CD4-positive, alpha-beta T cell treated with Interferon alpha-2 for 1 hour (primary cell): Measurements from ENCODE around the gene DDIAS.
"Not testable (repeated sequence)": the region's sequence is repeated elsewhere in the genome, so short reads cannot be mapped to it uniquely, and the experiment has no call there.

Source experiments
- DNase-seq, 2 donors: peaks; one replicate each; pipeline ENCODE4 v3.0.0-alpha.2; 2020 to 2022

Gene DDIAS

DNA sequence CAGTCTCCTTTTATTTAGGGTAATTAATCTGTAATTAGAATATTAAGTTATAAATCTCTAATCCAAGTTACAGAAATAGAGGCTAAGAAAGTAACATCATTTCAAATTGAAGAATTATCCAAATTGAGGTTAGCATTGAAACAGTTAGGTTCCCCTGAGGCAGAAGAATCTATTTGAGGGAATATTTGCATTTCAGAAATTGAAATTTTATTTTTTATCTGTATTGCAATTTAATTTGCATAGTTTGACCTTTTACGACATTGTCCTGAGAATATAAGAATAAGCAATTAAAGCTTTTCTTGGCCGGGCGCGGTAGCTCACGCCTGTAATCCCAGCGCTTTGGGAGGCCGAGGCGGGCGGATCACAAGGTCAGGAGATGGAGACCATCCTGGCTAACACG is 27.6 kb downstream of the DDIAS start:
- no peak for DNase-seq

DNA sequence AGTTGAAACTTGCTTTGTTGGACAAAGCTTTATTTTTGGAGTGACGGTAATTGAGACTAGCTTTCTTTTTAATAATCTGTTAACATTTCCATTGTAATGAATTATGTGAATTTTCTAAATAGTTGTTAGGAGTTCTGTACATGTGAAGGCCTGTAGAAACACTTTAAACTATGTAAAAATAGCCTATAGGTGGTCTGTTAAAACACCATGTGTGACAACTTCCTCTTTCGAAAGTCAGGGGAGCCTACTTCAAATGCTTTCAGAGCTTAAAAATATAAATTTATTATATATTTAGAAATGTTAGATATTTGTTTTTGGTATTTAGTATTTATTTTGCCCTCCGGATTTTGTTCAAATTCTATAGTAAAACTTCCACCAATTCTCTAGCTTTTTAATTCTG is 28.7 kb downstream of the DDIAS start:
- DNase-seq, result no peak

DNA sequence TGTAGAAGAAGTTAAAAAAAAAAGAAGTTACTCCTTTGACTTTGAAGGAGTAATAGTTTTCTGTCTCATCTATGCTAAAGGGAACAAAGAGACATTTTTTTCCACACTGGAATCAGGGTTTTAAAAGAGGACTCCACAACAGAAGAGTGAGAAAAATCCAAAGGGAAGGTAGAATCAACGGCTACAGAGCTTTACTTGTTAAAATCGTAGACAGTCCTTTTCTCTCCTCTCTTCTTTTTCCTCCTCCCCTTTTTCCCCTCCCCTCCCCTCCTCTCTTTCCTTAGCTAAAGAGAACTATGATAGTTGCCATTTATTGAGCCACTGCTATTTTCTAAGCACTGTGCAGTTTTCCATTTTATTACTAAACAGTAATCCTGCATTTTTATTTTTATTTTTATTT is 29.2 kb downstream of the DDIAS start:
- DNase-seq, result no peak

DNA sequence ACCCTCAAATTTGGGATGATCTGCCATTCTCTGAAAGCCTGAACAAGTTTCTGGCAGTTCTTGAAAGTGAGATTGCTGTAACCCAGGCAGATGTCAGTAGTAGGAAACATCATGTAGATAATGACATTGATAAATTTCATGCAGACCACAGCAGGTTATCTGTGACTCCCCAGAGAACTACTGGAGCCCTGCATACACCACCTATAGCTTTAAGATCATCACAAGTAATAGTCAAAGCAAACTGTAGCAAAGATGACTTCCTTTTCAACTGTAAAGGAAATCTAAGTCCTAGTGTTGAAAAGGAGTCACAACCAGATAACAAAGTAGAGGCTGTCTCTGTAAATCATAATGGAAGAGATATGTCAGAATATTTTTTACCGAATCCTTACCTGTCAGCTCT is 31.0 kb downstream of the DDIAS start:
- DNase-seq, result no peak

DNA sequence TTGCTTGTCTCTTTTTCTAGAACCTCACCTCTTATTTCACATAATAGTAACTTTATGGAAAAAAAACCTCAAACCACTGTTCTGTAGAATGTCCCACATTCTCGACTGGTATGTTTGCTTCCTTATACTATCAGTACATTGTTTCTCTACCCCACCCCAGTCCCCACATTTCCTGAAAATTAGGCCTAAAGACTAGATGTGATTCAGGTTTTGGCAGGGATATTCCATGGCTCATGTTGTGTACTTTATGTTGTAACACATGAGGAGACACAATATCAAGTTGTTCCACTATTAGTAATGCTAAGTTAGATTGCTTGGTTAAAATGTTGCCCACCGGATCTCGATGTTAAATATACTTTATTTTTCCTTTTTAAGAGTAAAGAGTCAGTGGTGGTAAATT is 34.7 kb downstream of the DDIAS start:
- DNase-seq, result no peak

DNA sequence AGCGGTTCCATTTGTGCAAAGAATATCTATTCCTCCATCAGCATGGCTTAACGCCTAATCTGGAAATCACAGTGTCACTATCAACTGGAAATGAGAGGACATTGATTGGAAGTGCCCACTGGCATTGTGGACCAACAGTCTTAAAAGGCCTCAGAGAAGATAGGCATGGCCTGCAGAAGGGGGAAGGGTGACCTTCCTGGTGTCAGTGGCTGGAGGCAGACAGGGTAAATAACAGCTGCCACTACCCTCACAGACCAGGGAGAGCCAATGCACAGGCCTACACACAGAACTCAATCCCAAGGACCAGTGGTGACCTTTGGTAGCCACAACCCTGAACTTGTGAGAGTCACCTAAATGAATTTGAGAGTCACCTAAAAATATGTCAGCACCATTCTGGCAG is 36.0 kb downstream of the DDIAS start:
- DNase-seq, result no peak

DNA sequence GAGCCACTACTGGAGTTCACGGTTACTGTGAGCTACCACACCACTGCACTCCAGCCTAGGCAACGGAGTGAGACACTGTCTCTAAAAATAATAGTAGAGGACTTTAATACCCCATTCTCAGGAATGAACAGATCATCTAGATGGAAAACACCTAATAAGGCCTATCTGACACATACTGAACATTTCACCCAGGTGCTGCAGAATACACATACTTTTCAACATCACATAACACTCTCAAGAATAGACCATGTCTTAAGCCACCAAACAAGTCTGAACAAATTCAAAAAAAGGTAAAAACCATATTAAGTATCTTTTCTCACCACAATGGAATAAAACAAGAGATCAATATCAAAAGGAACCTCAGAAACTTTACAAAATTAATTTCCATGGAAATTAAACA is 37.9 kb downstream of the DDIAS start:
- DNase-seq, result no peak

DNA sequence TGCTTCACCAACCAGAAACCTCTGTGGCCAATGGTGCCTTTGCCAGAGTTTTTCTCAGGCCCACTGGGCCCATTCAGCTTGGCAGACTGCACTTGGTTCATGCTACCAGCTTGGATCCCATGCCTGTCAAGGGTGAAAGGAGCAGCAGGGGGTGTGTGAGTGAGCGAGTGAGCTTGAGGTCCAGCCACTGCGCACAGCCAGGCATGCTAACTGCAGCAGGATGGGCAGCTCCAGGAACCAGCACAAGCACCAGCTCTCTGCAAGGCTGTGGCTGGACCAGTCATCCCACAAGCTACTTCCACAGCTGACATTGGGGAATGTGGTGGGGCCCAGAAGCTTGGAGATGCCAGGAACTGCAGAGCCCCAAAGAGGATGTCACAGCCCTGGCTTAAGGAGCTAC is 40.8 kb downstream of the DDIAS start:
- DNase-seq, result no peak

DNA sequence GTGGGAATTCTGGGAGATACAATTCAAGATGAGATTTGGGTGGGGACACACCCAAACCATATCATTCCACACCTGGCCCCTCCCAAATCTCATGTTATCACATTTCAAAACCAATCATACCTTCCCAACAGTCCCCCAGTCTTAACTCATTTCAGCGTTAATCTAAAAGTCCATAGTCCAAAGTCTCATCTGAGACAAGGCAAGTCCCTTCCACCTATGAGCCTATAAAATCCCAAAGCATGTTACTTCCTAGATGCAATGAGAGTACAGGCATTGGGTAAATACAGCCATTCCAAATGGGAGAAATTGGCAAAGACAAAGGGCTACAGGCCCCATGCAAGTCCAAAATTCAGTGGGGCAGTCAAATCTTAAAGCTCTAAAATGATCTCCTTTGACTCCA is 41.9 kb downstream of the DDIAS start:
- DNase-seq, result not testable (repeated sequence)

DNA sequence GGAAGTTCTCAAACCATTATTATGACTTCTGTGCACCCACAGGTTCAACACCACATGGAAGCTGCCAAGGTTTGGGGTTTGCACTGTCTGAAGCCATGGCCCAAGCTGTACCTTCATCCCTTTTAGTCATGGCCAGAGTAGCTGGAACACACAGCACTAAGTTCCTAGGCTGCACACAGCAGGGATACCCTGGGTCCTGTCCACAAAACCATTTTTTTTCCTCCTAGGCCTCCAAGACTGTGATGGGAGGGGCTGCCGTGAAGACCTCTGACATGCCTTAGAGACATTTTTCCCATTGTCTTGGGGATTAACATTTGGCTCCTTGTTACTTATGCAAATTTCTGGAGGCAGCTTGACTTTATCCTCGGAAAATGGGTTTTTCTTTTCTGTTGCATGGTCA is 42.7 kb downstream of the DDIAS start:
- DNase-seq, result no peak

DNA sequence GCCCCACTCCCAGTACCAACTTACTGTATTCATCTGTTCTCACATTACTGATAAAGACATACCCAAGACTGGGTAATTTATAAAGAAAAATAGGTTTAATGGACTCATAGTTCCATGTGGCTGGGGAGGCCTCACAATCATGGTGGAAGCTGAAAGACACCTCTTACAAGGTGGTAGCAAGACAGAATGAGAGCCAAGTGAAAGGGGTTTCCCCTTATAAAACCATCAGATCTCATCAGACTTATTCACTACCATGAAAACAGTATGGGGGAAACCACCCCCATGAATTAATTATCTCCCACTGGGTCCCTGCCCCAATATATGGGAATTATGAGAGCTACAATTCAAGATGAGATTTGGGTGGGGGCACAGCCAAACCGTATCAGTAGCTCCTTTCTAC is 43.5 kb downstream of the DDIAS start:
- DNase-seq, result not testable (repeated sequence)

DNA sequence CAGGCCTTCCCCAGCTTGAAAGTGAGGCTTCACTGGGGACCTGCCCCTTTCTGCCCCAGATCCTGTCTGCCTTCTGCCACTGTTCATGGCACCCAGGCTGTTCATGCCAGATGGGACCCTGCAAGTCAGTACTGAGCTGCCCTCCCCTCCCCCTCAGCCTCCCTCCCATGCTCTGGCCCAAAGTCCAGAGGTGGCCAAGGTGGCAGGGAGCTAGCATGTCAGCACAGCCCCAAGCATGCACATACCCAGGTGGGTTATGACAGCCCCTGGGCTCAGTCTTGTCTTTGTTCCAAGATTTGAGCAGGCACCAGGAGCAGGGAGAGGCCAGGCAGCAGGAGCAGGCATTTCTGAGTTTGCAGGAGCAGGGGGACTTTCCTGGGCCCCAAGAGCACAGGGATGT is 44.1 kb downstream of the DDIAS start:
- no peak for DNase-seq

DNA sequence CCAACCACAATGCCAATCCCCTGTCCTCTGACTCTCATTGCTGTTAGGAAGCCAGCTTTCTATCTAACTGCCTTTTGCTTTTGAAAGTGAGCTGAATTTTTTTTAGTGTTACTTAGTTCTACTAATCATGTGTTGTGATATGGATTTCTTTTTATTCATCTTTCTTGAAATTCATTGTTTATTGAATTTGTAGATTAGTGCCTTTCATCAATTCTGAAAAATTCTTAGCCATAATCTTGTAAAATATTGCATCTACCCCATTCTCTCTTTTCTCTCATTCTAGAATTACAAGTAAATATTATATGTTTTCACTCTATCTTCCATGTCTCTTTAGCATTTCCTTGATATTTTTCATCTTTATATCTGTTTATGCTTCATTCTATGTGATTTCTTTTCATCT is 47.8 kb downstream of the DDIAS start:
- DNase-seq, result no peak

DNA sequence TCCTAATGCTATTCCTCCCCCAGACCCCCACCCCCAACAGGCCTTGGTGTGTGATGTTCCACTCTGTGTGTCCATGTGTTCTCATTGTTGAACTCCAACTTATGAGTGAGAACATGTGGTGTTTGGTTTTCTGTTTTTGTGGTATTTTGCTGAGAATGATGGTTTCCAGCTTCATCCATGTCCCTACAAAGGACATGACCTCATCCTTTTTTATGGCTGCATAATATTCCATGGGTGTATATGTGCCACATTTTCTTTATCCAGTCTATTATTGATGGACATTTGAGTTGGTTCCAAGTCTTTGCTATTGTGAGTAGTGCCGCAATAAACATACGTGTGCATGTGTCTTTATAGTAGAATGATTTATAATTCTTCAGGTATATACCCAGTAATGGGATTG is 49.0 kb downstream of the DDIAS start:
- not testable (repeated sequence) for DNase-seq

DNA sequence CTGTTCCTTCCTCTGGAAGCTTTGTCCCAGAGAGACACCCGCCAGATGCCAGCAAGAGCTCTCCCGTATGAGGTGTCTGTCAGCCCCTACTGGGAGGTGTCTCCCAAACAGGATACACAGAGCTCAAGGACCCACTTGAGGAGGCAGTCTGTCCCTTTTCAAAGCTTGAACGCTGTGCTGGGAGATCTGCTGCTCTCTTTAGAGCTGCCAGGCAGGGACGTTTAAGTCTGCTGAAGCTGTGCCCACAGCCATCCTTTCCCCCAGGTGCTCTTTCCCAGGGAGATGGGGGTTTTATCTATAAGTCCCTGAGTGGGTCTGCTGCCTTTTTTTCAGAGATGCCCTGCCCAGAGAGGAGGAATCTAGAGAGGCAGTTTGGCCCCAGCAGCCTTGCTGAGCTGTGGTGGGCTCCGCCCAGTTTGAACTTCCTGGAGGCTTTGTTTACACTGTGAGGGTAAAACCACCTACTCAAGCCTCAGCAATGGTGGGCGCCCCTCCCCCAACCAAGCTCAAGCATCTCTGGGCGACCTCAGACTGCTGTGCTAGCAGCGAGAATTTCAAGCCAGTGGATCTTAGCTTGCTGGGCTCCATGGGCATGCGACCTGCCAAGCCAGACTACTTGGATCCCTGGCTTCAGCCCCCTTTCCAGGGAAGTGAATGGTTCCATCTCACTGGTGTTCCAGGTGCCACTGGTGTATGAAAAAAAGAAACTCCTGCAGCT is 54.4 kb downstream of the DDIAS start:
- DNase-seq, result peak; percentile 71 to 79

DNA sequence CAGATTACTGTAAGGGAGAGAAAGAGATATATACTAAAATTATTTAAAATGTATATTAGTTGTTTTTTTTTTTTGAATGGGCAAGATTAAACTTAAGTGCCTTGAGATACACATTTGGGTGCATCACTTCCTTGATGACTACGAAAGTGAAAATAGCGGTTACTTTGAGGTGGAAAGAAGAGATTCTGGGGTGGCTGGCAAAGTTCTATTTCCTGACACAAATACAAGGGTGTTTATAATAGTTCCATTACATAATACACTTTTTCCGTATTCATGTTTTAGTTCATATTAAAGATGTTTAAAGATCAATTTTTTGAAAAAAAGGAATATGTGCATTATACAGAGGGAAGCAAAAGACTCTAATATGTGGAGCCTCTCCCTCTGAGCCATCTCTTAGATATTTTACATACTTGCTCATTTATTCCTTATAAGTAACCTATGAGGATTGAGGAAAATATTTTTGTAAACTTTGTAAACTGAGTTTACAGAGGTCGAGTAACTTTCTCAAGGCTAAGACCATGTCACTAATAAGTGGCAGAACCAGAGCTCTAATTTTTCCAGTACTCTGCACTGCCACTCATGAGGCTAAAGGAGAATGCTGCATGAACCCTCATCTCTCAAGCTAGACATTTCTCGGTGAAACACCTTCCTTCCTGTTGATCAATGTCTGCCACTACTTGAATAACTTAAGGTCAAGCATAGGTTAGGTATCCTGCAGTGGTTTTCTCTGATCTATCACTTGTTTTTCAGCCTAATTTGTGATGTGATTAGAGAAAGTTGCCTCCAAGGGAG is 58.6 kb downstream of the DDIAS start:
- peak; percentile 54 to 79 for DNase-seq

DNA sequence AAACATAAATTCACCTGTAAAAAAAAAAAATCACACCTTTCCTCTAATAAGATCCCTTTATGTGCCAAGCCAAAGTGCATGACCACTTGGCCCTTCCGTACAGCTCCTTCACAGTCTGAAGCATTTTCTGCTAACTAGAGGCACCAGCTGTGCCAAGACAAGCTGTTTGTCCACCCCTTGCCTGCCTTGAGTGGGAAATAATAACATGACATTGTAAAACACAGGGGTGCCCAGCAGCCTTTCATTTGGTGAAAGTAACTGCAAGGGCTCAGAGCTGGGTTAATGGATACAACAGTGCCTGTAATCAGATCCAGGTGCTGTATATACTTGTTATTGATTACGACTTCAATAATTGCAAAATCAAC is 59.2 kb downstream of the DDIAS start:
- no peak for DNase-seq

DNA sequence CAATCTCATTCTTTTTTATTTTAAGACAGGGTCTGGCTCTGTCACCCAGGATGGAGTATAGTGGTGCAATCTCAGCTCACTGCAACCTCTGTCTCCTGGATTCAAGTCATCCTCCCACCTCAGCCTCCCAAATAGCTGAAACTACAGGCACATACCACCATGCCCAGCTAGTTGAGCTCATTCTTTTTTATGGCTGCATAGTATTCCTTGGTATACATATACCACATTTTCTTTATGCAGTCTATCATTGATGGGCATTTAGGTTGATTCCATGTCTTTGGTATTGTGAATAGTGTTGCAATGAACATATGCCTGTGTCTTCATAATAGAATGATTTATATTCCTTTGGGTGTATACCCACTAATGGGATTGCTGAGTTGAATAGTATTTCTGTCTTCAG is 60.5 kb downstream of the DDIAS start:
- not testable (repeated sequence) for DNase-seq

DNA sequence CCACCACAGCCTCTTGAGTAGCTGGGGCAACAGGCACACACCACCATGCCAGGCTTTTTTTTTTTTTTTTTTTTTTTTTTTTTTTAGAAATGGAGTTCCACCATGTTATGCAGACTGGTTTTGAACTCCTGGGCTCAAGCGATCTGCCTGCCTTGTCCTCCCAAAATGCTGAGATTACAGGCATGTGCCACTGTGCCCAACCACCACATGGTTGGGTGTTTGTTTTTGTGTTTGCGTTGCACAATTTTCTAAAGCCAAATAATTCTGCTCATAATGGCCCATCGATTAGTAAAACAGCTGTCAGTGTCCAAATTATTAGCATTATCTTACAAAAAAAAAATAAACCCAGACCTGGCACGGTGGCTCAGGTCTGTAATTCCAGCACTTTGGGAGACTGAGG is 65.8 kb downstream of the DDIAS start:
- no peak for DNase-seq

DNA sequence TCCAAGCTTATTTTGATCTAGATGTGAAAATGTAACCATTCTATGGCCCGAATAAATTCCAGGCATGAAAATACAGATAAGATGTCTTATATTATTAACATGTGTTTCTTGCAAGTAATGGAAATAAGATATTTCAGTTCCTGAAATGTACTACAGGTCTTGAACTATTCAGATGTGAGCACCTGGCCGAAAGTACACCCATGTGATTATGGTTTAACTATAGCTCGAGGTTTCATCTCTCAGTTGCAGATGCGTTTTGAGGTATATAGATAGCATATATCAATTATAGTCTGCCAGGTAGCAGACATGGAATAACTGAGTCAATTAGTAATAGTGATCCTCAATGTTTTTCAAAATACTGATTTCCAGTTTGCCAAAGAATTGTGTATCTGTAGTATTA is 68.3 kb downstream of the DDIAS start:
- DNase-seq, result no peak

DNA sequence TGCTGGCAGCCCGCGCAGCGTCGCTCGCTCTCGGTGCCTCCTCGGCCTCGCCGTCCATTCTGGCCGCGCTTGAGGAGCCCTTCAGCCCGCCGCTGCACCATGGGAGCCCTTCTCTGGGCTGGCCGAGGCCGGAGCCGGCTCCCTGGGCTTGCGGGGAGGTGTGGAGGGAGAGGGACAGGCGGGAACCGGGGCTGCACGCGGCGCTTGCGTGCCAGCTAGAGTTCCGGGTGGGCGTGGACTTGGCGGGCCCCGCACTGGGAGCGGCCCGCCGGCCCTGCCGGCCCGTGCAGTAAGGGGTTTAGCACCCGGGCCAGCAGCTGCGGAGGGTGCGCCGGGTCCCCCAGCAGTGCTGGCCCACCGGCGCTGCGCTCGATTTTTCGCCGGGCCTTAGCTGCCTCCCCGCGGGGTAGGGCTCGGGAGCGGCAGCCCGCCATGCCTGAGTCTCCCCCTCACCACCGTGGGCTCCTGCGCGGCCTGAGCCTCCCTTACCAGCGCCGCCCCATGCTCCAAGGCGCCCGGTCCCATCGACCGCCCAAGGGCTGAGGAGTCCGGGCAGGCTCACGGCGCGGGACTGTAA is 69.1 kb downstream of the DDIAS start:
- DNase-seq, result not testable (repeated sequence)

DNA sequence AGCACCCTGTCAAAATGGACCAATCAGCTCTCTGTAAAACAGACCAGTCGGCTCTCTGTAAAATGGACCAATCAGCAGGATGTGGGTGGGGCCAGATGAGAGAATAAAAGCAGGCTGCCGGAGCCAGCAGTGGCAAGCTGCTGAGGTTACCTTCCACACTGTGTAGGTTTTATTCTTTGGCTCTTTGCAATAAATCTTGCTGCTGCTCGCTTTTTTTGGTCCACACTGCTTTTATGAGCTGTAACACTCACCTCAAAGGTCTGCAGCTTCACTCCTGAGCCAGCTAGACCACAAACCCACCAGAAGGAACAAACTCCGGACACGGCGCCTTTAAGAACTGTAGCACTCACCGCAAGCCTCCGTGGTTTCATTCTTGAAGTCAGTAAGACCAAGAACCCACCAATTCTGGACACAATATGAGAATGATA is 70.0 kb downstream of the DDIAS start:
- peak; percentile 63 to 70 for DNase-seq

DNA sequence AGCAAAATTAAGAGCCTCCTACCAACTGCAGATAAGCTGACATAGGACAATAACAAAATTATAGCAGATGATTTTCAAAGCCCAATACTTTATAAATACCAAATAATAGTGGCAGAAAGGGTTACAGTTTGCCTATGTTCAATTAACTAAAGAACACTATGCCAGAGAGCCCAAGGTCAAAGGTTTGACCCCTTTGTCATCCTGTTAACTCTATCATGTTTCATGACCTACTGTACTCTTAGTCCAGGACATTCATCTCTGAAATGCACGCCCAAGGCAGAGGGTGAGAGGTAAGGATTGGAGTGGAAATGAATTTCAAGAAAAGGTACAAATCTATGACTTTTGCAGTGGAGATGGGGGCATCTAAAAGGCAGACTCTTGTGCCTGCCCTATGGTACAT is 70.6 kb downstream of the DDIAS start:
- no peak for DNase-seq

DNA sequence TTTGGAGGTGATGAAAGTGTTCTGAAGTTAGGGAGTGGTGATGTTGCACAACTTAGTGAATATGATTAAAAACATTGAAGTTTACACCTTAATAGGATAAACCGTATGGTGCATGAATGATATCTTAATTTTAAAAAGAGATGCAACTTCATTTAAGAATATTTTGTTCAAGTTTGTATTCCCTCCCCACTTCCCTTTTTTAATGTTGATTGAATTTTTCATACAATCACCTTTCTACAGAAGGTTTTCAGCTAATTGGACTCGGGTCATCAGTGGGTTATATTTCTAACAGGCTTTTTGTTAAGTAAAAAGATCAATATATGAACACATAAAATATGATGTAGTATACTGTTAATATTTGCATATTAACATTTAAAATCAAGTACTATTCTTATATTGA is 72.6 kb downstream of the DDIAS start:
- no peak for DNase-seq
